Measurements from ENCODE around the gene DCXR.

DCXR gene

DNA sequence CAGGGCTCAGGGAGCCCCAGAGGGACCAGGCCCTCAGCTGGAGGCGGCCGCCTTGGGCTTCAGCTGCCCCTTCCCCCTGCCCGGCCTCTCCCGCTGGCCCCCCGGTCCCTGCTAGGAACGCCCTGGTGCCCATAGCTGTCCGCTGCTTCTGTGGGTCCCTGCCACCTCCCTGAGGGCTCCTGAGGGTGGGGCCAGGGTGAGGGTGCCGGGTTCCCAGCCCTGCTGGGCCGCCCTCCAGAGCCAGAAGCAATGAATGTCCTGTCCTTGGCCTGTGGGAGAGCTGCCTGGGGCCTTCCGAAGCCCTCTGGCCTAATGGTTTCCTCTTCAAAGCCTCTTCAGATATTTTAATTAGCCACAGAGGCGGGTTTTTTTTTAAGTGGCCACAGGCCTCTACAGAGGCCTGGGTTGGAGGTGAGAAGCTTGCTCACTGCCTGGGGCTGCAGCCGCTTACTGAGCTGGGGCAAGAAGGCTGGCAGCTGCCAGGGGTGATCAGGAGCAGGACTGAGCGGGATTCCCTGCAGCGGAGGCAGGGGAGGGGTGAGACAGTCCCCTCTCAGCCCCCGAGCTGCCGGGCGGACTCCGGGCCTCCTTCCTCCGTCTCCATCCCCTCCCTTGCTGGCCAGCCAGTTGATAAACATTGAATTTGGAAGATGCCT, 24.7 kb downstream of the DCXR start:
- H3K9ac ChIP-seq (ENCODE audit: low read depth, low read length): no peak overlapping the region
- H3K79me2 ChIP-seq (ENCODE audit: insufficient read depth, low read length): no peaks in the 10 kb centered on the region
- ATAC-seq (ENCODE audit: insufficient read depth, low read depth): no peak
- no peaks in the 10 kb centered on the region for H3K27me3 ChIP-seq (ENCODE audit: insufficient read depth, low read length, poor library complexity)
- H3K4me2 ChIP-seq (ENCODE audit: insufficient read depth, low read length): no peak overlapping the region
- H3K27ac ChIP-seq (ENCODE audit: low read length): no peak overlapping the region
- no peaks in the 10 kb centered on the region for H3K4me1 ChIP-seq (ENCODE audit: insufficient read depth, low read length)
- DNase-seq: no peak
- H3K9me3 ChIP-seq (ENCODE audit: insufficient read depth, low read length, severe bottlenecking): no peaks in the 10 kb centered on the region
- H4K20me1 ChIP-seq (ENCODE audit: insufficient read depth, low read length): peaks cover 4% of the 10 kb centered on the region; the same call in 1 of the 2 replicates
- no peak overlapping the region for H2AFZ ChIP-seq (ENCODE audit: low read depth, low read length)
- TF ChIP-seq, protein P1, sequence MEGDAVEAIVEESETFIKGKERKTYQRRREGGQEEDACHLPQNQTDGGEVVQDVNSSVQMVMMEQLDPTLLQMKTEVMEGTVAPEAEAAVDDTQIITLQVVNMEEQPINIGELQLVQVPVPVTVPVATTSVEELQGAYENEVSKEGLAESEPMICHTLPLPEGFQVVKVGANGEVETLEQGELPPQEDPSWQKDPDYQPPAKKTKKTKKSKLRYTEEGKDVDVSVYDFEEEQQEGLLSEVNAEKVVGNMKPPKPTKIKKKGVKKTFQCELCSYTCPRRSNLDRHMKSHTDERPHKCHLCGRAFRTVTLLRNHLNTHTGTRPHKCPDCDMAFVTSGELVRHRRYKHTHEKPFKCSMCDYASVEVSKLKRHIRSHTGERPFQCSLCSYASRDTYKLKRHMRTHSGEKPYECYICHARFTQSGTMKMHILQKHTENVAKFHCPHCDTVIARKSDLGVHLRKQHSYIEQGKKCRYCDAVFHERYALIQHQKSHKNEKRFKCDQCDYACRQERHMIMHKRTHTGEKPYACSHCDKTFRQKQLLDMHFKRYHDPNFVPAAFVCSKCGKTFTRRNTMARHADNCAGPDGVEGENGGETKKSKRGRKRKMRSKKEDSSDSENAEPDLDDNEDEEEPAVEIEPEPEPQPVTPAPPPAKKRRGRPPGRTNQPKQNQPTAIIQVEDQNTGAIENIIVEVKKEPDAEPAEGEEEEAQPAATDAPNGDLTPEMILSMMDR (IDR thresholded peaks at IDR 0.05; ENCODE audit: borderline replicate concordance, extremely low read depth, low read length, poor library complexity, severe bottlenecking): no peak
- no peak for TF ChIP-seq EZH2 (IDR thresholded peaks at IDR 0.05; ENCODE audit: borderline replicate concordance, low read depth, low read length, severe bottlenecking)
- peaks cover 10% of the 10 kb centered on the region for H3K36me3 ChIP-seq (ENCODE audit: insufficient read depth, low read length)
- H3K4me3 ChIP-seq (ENCODE audit: low read depth in 1 of 2, low read length in 2 of 2): no peak overlapping the region

DNA sequence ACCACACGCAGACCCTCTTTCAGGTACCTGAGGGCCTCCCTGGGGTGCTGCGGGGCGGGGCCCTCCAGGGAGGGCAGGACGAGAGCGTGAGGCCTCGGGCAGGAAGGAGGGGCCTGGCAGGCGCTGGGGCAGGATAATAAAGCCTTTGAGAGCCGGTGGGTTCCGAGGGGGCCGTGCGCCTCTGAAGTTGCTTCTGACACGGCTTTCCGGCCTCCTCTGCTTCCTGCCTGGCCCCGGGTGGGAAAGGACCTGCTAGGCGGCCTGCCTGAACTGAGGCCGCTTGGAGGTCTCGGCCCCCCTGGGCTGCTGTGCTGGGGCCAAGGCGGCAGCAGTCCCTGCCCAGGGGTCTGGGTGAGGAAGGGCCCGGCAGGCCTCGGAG, 25.2 kb downstream of the DCXR start:
- no peak overlapping the region for H3K27ac ChIP-seq (ENCODE audit: low read length)
- no peak for ATAC-seq (ENCODE audit: insufficient read depth, low read depth)
- H4K20me1 ChIP-seq (ENCODE audit: insufficient read depth, low read length): peaks cover 4% of the 10 kb centered on the region; the same call in 1 of the 2 replicates

DNA sequence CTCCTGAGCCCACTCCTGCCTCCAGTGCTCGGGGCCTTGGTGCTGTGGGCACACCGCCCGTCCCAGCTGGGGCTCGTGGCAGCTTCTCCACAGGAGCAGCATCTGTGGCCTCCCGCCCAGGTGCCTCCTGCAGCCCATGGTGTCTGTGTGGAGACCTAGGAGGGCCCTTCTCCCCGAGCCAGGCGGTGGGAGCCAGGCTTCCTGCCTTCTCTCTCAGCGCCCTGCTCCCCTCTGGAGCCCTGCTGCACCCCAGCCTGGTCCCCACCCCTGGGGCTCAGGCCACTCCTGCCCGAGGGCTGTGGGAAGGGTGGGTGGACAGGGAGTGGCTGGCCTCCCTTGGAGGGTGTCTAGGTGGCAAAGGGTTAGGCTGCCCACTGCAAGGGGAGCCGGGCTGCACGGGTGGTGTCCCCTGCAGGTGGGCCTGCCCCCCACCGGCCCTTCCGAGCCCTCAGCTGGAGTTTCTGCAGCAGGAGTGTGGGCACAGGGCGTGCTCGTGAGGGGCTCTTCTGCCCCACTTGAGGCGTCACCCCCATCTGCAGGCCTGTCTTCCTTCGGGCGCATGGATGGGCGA, 25.8 kb downstream of the DCXR start:
- Histone ChIP-seq H3K27me3 (ENCODE audit: insufficient read depth, low read length, poor library complexity) (no peaks in the 10 kb centered on the region), H3K79me2 (ENCODE audit: insufficient read depth, low read length) (no peaks in the 10 kb centered on the region), H3K27ac (ENCODE audit: low read length) (no peak overlapping the region), H3K9me3 (ENCODE audit: insufficient read depth, low read length, severe bottlenecking) (no peaks in the 10 kb centered on the region), H3K36me3 (ENCODE audit: insufficient read depth, low read length) (peaks cover 2% of the 10 kb centered on the region; the same call in 1 of the 2 replicates), H3K4me2 (ENCODE audit: insufficient read depth, low read length) (no peak overlapping the region), H3K4me3 (ENCODE audit: low read depth in 1 of 2, low read length in 2 of 2) (no peak overlapping the region), H3K4me1 (ENCODE audit: insufficient read depth, low read length) (no peaks in the 10 kb centered on the region), H2AFZ (ENCODE audit: low read depth, low read length) (no peak overlapping the region), H4K20me1 (ENCODE audit: insufficient read depth, low read length) (peaks cover 4% of the 10 kb centered on the region; the same call in 1 of the 2 replicates), H3K9ac (ENCODE audit: low read depth, low read length) (no peak overlapping the region)
- DNase-seq: no peak
- ATAC-seq (ENCODE audit: insufficient read depth, low read depth): no peak
- TF ChIP-seq, protein P1 (IDR thresholded peaks at IDR 0.05; ENCODE audit: borderline replicate concordance, extremely low read depth, low read length, poor library complexity, severe bottlenecking): no peak
- TF ChIP-seq EZH2 (IDR thresholded peaks at IDR 0.05; ENCODE audit: borderline replicate concordance, low read depth, low read length, severe bottlenecking): no peak

More for the DNA sequence above, 25.2 kb downstream of the DCXR start:
- H3K4me3 ChIP-seq (ENCODE audit: low read depth in 1 of 2, low read length in 2 of 2): no peak overlapping the region
- H3K27me3 ChIP-seq (ENCODE audit: insufficient read depth, low read length, poor library complexity): no peaks in the 10 kb centered on the region
- no peak overlapping the region for H3K4me2 ChIP-seq (ENCODE audit: insufficient read depth, low read length)
- H2AFZ ChIP-seq (ENCODE audit: low read depth, low read length): no peak overlapping the region
- no peak for DNase-seq
- H3K36me3 ChIP-seq (ENCODE audit: insufficient read depth, low read length): peaks cover 4% of the 10 kb centered on the region; the same call in 1 of the 2 replicates
- TF ChIP-seq, protein P1 (IDR thresholded peaks at IDR 0.05; ENCODE audit: borderline replicate concordance, extremely low read depth, low read length, poor library complexity, severe bottlenecking): no peak
- no peak for TF ChIP-seq EZH2 (IDR thresholded peaks at IDR 0.05; ENCODE audit: borderline replicate concordance, low read depth, low read length, severe bottlenecking)
- H3K9ac ChIP-seq (ENCODE audit: low read depth, low read length): no peak overlapping the region
- no peaks in the 10 kb centered on the region for H3K4me1 ChIP-seq (ENCODE audit: insufficient read depth, low read length)
- no peaks in the 10 kb centered on the region for H3K79me2 ChIP-seq (ENCODE audit: insufficient read depth, low read length)
- H3K9me3 ChIP-seq (ENCODE audit: insufficient read depth, low read length, severe bottlenecking): no peaks in the 10 kb centered on the region
